Fibroblast of the aortic adventitia (primary cell): ENCODE data around the gene DAGLB. TPM values are rescaled to one million over a fixed set of nuclear protein-coding genes. Genes with fewer than 3 reads are reported as not detected.

Experiments used
- DNase-seq: peaks from one replicate; pipeline ENCODE4 v3.0.0-alpha.2; 2010; ENCODE audit warnings: low read depth
- H3K4me3 ChIP-seq: 2 replicates; pipeline ENCODE4 v1.5.1; 2011; ENCODE audit warnings: low read depth, mild to moderate bottlenecking, control low read depth, low read length, moderate library complexity
- total RNA-seq: library from RNA; depleted of rRNA; stranded (reverse); fragments of >200 nt; gene quantifications from 2 replicates; pipeline ENCODE4 v1.2.3, GENCODE V29; 2012; ENCODE audit warnings: low replicate concordance
- TF ChIP-seq, protein P1 (sequence below): IDR thresholded peaks from 2 replicates; pipeline ENCODE4 v1.5.1; 2011; ENCODE audit warnings: mild to moderate bottlenecking, low read length, control low read depth, inconsistent platforms; ENCODE audit not compliant: insufficient read depth

The DAGLB gene
- total RNA-seq, 1 donor = 21.4 TPM

DNA sequence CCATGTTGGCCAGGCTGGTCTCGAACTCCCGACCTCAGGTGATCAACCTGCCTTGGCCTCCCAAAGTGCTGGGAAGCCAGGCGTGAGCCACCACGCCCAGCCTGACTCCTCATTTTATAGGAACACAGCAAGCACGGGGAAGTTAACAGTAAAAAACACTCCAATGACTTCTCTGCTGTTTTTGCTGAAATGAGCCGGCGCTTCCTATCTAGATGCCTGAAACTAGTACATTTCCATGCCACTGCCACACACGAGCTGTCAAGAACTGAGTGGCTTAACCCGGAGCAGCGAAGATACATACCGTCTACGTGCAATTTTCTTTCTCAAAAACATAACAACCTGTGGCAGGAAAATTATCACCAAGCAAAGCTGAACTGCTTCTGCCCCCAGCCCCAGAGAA is 16.8 kb downstream of the DAGLB start:
- TF ChIP-seq, protein P1, sequence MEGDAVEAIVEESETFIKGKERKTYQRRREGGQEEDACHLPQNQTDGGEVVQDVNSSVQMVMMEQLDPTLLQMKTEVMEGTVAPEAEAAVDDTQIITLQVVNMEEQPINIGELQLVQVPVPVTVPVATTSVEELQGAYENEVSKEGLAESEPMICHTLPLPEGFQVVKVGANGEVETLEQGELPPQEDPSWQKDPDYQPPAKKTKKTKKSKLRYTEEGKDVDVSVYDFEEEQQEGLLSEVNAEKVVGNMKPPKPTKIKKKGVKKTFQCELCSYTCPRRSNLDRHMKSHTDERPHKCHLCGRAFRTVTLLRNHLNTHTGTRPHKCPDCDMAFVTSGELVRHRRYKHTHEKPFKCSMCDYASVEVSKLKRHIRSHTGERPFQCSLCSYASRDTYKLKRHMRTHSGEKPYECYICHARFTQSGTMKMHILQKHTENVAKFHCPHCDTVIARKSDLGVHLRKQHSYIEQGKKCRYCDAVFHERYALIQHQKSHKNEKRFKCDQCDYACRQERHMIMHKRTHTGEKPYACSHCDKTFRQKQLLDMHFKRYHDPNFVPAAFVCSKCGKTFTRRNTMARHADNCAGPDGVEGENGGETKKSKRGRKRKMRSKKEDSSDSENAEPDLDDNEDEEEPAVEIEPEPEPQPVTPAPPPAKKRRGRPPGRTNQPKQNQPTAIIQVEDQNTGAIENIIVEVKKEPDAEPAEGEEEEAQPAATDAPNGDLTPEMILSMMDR = no peak
- H3K4me3 ChIP-seq = no peak overlapping the region
- DNase-seq = no peak

DNA sequence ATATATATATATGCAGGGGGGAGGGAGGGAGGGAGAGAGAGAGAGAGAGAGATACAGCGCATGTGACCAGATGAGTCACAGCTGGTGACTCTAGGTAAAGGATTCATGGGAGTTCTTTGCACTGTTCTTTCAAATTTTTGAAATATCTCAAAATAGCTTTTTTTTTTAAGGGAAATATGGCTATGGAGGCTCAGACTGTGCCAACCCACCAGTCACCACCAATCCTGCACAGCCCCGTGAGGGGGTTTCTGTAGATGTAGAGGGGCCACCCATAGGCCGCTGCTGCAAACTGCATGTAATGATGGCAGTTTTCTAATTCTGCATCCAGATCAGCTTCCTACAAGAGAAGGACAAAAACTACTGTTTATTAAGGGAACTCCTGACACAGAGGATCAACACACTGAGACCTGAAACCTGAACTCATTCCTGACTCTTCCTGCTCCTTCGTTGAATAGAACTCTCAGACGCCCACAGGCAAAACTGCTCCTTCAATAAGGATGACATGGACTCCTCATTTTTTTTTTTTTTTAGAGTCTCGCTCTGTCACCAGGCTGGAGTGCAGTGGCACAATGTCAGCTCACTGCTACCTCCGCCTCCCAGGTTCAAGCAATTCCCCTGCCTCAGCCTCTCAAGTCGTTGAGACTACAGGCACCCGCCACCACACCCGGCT is 17.3 kb downstream of the DAGLB start:
- peak; percentile 57 for DNase-seq
- H3K4me3 ChIP-seq = no peak overlapping the region

DNA sequence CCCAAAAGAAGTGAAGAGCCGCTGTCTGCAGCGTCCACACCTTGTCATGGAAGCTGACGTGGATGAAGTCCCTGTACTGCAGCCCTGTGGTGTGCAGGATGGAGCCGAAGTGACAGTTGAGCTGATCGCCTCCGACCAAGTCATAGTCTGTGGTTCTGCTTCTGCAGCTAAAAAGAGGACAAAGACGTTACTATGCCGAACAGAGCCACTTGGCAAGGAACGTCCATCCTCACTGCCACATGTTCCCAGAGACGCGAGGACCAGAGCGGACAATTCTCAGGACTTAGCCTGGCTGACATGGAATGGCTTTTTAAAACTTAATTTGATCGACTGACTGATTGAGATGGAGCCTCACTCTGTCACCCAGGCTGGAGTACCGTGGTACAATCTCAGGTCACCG is 21.8 kb downstream of the DAGLB start:
- H3K4me3 ChIP-seq = no peak overlapping the region
- no peak for DNase-seq
- TF ChIP-seq, protein P1 = no peak

More for the DNA sequence above, 17.3 kb downstream of the DAGLB start:
- TF ChIP-seq, protein P1 = no peak

DNA sequence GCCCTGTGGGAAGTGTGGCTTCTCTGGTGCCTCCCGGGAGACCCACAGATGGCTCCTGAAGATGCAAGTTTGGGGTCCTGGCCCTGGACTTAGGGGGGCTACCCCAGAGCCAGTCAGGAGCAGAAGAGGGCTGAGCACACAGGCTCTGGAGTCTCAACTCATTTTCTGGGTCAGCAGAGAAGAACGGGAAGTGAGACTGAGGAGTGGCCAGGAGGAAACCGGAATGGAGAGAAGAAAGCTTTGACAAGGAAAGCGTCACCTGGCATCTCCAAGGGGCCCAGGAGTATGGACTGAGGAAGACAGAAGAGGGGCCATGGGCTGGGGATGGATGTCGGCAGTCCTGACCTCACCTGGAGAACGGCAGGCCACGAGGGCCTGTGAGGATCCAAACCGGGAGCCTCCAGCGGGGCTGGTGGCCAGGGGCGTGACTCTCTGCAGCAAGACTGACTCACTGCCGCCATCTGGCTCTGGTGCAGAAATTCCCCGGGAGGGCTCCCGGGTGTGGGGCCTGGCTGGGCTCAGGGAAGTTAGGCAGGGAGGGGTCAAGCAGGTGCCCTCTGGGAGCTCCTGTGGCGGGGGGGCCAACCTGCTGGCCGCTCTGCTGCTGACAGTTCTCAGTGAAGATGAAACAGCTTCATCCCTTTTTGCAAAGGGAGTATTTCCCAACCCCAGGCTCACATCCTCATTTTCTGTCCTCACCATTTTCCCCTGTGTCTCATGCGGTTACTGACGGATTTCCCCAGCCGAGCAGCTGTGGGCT is 23.6 kb downstream of the DAGLB start:
- TF ChIP-seq, protein P1 = no peak
- H3K4me3 ChIP-seq = no peak overlapping the region
- peak; percentile 28 for DNase-seq

DNA sequence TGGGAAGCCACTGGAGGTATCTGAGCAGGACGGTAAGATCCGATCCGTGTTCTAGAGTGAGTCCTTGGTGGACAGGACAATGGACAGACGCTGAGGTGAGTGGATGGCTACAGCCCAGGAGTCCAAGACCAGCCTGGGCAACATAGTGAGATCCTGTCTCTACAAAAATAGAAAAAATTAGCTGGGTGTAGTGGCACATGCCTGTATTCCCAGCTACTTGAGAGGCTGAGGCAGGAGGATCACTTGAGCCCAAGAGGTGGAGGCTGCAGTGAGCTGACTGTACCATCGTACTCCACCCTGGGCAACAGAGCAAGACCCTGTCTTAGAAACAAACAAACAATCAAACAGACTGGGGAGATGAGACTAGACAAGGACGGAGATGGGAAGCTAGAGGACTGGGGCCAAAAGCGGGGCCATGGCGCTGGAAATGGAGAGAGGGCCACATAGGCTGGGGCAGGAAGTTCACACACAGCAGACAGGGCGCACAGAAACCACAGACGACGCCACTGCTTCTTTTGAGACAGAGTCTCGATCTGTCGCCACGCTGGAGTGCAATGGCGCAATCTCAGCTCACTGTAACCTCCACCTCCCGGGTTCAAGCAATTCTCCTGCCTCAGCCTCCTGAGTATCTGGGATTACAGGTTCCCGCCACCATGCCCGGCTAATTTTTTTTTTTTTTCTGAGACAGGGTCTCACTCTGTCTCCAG is 24.7 kb downstream of the DAGLB start:
- TF ChIP-seq, protein P1 = no peak
- no peak overlapping the region for H3K4me3 ChIP-seq
- DNase-seq = no peak

DNA sequence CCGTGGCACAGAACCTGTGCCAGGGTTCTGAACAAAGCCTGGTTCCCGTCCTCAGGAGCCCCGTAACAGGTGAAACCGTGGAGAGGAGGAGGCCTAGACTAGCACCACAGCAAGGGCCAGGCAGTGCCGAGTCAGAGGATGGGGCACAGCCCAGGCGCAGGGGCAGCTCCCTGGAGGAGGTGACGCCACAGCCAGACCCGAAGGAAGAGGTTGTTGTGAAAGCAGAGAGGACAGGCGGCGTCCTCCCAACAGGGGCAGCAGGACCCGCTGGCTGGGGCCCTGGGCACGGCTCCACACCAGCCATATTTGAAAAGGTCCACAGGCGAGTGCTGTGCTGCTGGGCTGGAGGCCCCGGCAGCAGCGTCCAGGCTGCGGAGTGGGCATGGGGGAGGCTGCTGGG is 25.7 kb downstream of the DAGLB start:
- TF ChIP-seq, protein P1 = no peak
- H3K4me3 ChIP-seq = no peak overlapping the region
- no peak for DNase-seq
